Measurements from ENCODE around the gene ERBB4. TPM values are rescaled to one million over a fixed set of nuclear protein-coding genes. Genes with fewer than 3 reads are reported as not detected.

Gene ERBB4
- total RNA-seq, 1 experiment from 2014 or later: 0.04 TPM

GRCh38 chr2:212194396-212194795 lies 344.2 kb downstream of the ERBB4 start:
- no peaks in the 10 kb centered on the region for H3K27me3 ChIP-seq (ENCODE audit: insufficient read depth, low read length)
- no peak for TF ChIP-seq CTCF (conservative IDR thresholded peaks at IDR 0.05)
- H3K18ac ChIP-seq (ENCODE audit: insufficient read length, low read depth, low read length): no peak overlapping the region
- no peak overlapping the region for H3K14ac ChIP-seq (ENCODE audit: insufficient read depth, low read length)
- H3K9me3 Mint-ChIP-seq: peaks cover 0 to 3% of the 10 kb centered on the region in 2 experiments; a peak in 1 of 5 replicates
- no peak overlapping the region for H2BK120ac ChIP-seq (ENCODE audit: low read depth, low read length, poor library complexity, severe bottlenecking)
- no peak overlapping the region for H2AFZ ChIP-seq (ENCODE audit: low read length)
- H3K4ac ChIP-seq (ENCODE audit: low read depth, low read length): no peak overlapping the region
- no peaks in the 10 kb centered on the region for H3K4me1 ChIP-seq (ENCODE audit: insufficient read depth, low read length)
- no peak overlapping the region for H3K27ac ChIP-seq (ENCODE audit: insufficient read length, low read depth, low read length)
- H3K23me2 ChIP-seq (ENCODE audit: insufficient read length, low read depth, low read length, poor library complexity, severe bottlenecking): no peaks in the 10 kb centered on the region
- no peaks in the 10 kb centered on the region for H3K4me1 Mint-ChIP-seq
- H3K56ac ChIP-seq (ENCODE audit: insufficient read length, low read depth, low read length): no peak overlapping the region
- no peak overlapping the region for H2BK15ac ChIP-seq (ENCODE audit: low read depth, low read length)
- H2BK12ac ChIP-seq (ENCODE audit: insufficient read length, low read depth, low read length): no peak overlapping the region
- H4K91ac ChIP-seq (ENCODE audit: insufficient read length, low read depth, low read length): no peak overlapping the region
- no peaks in the 10 kb centered on the region for H3K36me3 Mint-ChIP-seq (ENCODE audit: insufficient read depth in 1 of 3, low read depth in 3 of 3)
- H3K9ac ChIP-seq (ENCODE audit: extremely low read depth, insufficient read length, low read length): no peak overlapping the region
- H3K23ac ChIP-seq (ENCODE audit: insufficient read length, low read depth, low read length): no peak overlapping the region
- H2AK5ac ChIP-seq (ENCODE audit: insufficient read length, low read length): no peak overlapping the region
- H2BK5ac ChIP-seq (ENCODE audit: insufficient read length, low read length): no peak overlapping the region
- H4K20me1 ChIP-seq (ENCODE audit: control insufficient read depth, insufficient read depth, insufficient read length): no peaks in the 10 kb centered on the region
- H2BK20ac ChIP-seq (ENCODE audit: low read depth, low read length, poor library complexity, severe bottlenecking): no peak overlapping the region
- DNase-seq: no peak
- H3K79me2 ChIP-seq (ENCODE audit: insufficient read depth, low read length): no peaks in the 10 kb centered on the region
- no peak overlapping the region for H4K8ac ChIP-seq (replicated peaks; ENCODE audit: insufficient read length, low read depth, low read length)
- H3K27ac Mint-ChIP-seq: no peak overlapping the region
- no peak overlapping the region for H3K4me3 Mint-ChIP-seq
- no peak overlapping the region for H3T11ph ChIP-seq (ENCODE audit: low read length)
- H3K79me1 ChIP-seq (ENCODE audit: insufficient read depth, low read depth, low read length, poor library complexity, severe bottlenecking): no peaks in the 10 kb centered on the region
- H3K4me2 ChIP-seq (ENCODE audit: insufficient read depth, insufficient read length, low read length): no peak overlapping the region
- no peaks in the 10 kb centered on the region for H3K9me3 ChIP-seq (ENCODE audit: control insufficient read depth, low read depth, low read length)
- H3K27me3 Mint-ChIP-seq (ENCODE audit: low read depth): no peaks in the 10 kb centered on the region
- H4K5ac ChIP-seq (ENCODE audit: insufficient read length, low read depth, low read length): no peak overlapping the region

Measured in H9 (cell line).